ENCODE data around the gene GRIP1.

Gene GRIP1

GRCh38 chr12:66371982-66372381, 306.9 kb downstream of the GRIP1 start:
- no peak for DNase-seq

- no peak for DNase-seq
Measured at GRCh38 chr12:66367015-66367667, 311.7 kb downstream of the GRIP1 start.

GRCh38 chr12:66365718-66366490, 313.0 kb downstream of the GRIP1 start:
- no peak for DNase-seq

GRCh38 chr12:66361703-66362102, 317.2 kb downstream of the GRIP1 start:
- DNase-seq: no peak

- no peak for DNase-seq
Measured at GRCh38 chr12:66359300-66359699, 319.6 kb downstream of the GRIP1 start.

GRCh38 chr12:66354291-66354690, 324.6 kb downstream of the GRIP1 start:
- DNase-seq: no peak

GRCh38 chr12:66352899-66353298, 326.0 kb downstream of the GRIP1 start:
- no peak for DNase-seq

- no peak for DNase-seq
Measured at GRCh38 chr12:66352197-66352596, 326.7 kb downstream of the GRIP1 start.

GRCh38 chr12:66351301-66351700, 327.6 kb downstream of the GRIP1 start:
- no peak for DNase-seq

GRCh38 chr12:66345956-66346355, 332.9 kb downstream of the GRIP1 start:
- DNase-seq: no peak

GRCh38 chr12:66345212-66345611, 333.7 kb downstream of the GRIP1 start:
- DNase-seq: no peak

GRCh38 chr12:66341126-66341525, 337.8 kb downstream of the GRIP1 start:
- DNase-seq: no peak

- no peak for DNase-seq
Measured at GRCh38 chr12:66340131-66340530, 338.7 kb downstream of the GRIP1 start.

- no peak for DNase-seq
Measured at GRCh38 chr12:66337381-66338010, 341.4 kb downstream of the GRIP1 start.

GRCh38 chr12:66335746-66336145, 343.1 kb downstream of the GRIP1 start:
- no peak for DNase-seq

- DNase-seq: no peak
Measured at GRCh38 chr12:66331814-66332213, 347.1 kb downstream of the GRIP1 start.

GRCh38 chr12:66331016-66331415, 347.9 kb downstream of the GRIP1 start:
- no peak for DNase-seq

- no peak for DNase-seq
Measured at GRCh38 chr12:66329941-66330340, 348.9 kb downstream of the GRIP1 start.

- no peak for DNase-seq
Measured at GRCh38 chr12:66323017-66323416, 355.9 kb downstream of the GRIP1 start.

- no peak for DNase-seq
Measured at GRCh38 chr12:66321435-66321834, 357.4 kb downstream of the GRIP1 start.

- DNase-seq: no peak
Measured at GRCh38 chr12:66320996-66321395, 357.9 kb downstream of the GRIP1 start.

- DNase-seq: no peak
Measured at GRCh38 chr12:66319266-66319954, 359.5 kb downstream of the GRIP1 start.

- no peak for DNase-seq
Measured at GRCh38 chr12:66314278-66314677, 364.6 kb downstream of the GRIP1 start.

- no peak for DNase-seq
Measured at GRCh38 chr12:66312189-66312588, 366.7 kb downstream of the GRIP1 start.
